ENCODE data around the gene MORN1. TPM values are rescaled to one million over a fixed set of nuclear protein-coding genes. Genes with fewer than 3 reads are reported as not detected.

MORN1 gene
- polyA plus RNA-seq, 1 of the 3 experiments (the other 2 are of a cell fraction), result 16.3 TPM

DNA sequence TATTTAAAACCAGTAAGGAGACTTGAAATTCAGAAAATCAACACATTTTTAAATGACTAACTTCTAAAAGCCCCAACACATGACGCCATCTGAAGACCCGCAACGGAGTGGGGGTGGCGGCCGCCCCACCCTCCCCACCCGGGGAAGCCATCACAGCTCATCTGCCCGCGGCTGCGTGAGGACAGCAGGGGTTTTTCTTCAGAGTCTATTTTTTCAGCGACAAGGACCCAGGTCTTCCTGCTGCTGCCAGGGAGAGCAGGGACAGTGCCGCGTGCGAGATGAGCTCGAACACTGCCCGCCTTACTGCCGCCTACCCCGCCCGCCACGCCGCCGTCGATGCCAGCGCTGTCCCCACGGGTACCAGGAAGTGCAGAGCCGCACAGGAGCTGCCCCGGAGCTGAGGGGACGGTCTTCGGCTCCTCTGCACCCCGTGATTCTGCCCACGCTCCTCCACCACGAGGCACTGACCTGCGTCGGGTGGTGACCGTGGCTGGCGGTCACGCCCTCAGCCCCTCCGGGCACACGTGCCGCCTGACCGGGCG lies 84.2 kb downstream of the MORN1 start:
- Histone ChIP-seq H3K79me2 (ENCODE audit: insufficient read depth) (peaks cover 6% of the 10 kb centered on the region; the same call in 1 of the 2 replicates), H3K9me3 (no peaks in the 10 kb centered on the region), H3K27me3 (ENCODE audit: insufficient read depth) (no peaks in the 10 kb centered on the region), H3K9ac (no peak overlapping the region), H2AFZ (ENCODE audit: low read depth) (no peak overlapping the region), H3K4me1 (ENCODE audit: control insufficient read depth in 1 of 2, insufficient read depth in 2 of 2, low read depth in 1 of 2, low read length in 1 of 2) (peaks cover 0 to 6% of the 10 kb centered on the region in 2 experiments; a peak in 1 of 4 replicates), H3K4me2 (no peak overlapping the region), H3K36me3 (replicated peaks in 1 of 2; ENCODE audit: control insufficient read depth in 1 of 2, insufficient read depth in 2 of 2, low read length in 1 of 2) (peaks cover 3 to 59% of the 10 kb centered on the region in 2 experiments), H3K4me3 (ENCODE audit: low read depth in 2 of 2, low read length in 1 of 2) (no peak overlapping the region), H3K9me2 (no peaks in the 10 kb centered on the region), H4K20me1 (ENCODE audit: insufficient read depth) (peaks cover 11% of the 10 kb centered on the region; the same call in 1 of the 2 replicates), H3K27ac (ENCODE audit: low read depth in 2 of 2, low read length in 1 of 2) (no peak overlapping the region), H3F3A (replicated peaks; ENCODE audit: insufficient read depth) (peaks cover 4% of the 10 kb centered on the region)
- POLR2A ChIA-PET, result no interaction called here
- DNase-seq, result no peak
- 99% methylated on average over 38 of the region's 41 CpGs for WGBS (ENCODE audit: low lambda C conversion rate)
- TF ChIP-seq FOXM1 (IDR thresholded peaks at IDR 0.05; ENCODE audit: low read depth) (no peak), POLR2AphosphoS5 (IDR thresholded peaks at IDR 0.05; ENCODE audit: low read depth, low read length) (no peak), ELF1 (IDR thresholded peaks at IDR 0.05) (no peak), GATA2 (CRISPR knock-in tag; IDR thresholded peaks at IDR 0.05) (no peak), RAD21 (IDR thresholded peaks at IDR 0.05; ENCODE audit: low read length) (no peak), JUND (IDR thresholded peaks at IDR 0.05) (no peak)
- TF ChIP-seq, protein P1, sequence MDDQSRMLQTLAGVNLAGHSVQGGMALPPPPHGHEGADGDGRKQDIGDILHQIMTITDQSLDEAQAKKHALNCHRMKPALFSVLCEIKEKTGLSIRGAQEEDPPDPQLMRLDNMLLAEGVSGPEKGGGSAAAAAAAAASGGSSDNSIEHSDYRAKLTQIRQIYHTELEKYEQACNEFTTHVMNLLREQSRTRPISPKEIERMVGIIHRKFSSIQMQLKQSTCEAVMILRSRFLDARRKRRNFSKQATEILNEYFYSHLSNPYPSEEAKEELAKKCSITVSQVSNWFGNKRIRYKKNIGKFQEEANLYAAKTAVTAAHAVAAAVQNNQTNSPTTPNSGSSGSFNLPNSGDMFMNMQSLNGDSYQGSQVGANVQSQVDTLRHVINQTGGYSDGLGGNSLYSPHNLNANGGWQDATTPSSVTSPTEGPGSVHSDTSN (IDR thresholded peaks at IDR 0.05), result no peak
- TF ChIP-seq, protein P2, sequence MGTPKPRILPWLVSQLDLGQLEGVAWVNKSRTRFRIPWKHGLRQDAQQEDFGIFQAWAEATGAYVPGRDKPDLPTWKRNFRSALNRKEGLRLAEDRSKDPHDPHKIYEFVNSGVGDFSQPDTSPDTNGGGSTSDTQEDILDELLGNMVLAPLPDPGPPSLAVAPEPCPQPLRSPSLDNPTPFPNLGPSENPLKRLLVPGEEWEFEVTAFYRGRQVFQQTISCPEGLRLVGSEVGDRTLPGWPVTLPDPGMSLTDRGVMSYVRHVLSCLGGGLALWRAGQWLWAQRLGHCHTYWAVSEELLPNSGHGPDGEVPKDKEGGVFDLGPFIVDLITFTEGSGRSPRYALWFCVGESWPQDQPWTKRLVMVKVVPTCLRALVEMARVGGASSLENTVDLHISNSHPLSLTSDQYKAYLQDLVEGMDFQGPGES (IDR thresholded peaks at IDR 0.05; ENCODE audit: low read depth, low read length), result no peak
- CTCF ChIA-PET, result interaction anchor here (1.1 to 2.2 kb wide), 4 partner anchors 8 to 112 kb away, joined by 3 to 7 read pairs (median 4); partner anchors contain the start of gene FAAP20

DNA sequence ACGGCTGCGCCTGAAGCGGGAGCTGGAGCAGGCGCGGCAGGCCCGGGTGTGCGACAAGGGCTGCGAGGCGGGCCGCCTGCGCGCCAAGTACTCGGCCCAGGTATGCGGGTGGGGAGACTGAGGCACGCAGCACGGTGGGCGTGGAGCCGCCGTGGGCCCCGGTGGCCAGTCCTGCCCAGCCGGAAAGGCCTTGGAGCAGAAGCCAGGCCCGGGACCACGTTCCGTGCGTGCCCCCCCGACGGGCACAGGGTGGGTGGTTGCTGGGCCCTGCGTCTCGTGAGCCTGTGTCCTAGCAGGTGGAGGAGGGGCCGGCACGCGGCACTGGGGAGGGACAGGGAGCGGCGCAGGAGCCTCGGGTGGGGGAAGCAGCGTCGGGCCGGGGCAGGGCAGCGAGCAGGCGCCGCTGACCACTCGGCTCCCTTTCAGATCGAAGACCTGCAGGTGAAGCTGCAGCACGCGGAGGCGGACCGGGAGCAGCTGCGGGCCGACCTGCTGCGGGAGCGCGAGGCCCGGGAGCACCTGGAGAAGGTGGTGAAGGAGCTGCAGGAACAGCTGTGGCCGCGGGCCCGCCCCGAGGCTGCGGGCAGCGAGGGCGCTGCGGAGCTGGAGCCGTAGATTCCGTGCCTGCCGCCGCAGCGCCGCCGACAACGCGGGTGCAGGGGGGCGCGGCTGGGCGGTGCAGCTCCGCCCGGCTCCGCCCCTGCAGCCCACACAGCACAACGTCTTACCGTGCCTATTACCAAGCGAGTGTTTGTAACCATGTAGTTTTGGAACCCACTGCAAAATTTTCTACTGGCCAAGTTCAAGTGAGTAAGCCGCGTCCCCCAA lies 85.0 kb downstream of the MORN1 start:
- CTCF ChIA-PET, result interaction anchor here (1.1 to 2.2 kb wide), 4 partner anchors 8 to 111 kb away, joined by 3 to 7 read pairs (median 4); partner anchors contain the start of gene FAAP20
- H3K27ac ChIP-seq (ENCODE audit: low read depth in 2 of 2, low read length in 1 of 2), result no peak overlapping the region
- H3K9ac ChIP-seq, result no peak overlapping the region
- H3K4me3 ChIP-seq (ENCODE audit: low read depth in 2 of 2, low read length in 1 of 2), result no peak overlapping the region
- 96% methylated on average over 41 of the region's 81 CpGs for WGBS (ENCODE audit: low lambda C conversion rate)
- no peak overlapping the region for H3K4me2 ChIP-seq
- peaks cover 17% of the 10 kb centered on the region; the same call in 1 of the 2 replicates for H4K20me1 ChIP-seq (ENCODE audit: insufficient read depth)
- H3K27me3 ChIP-seq (ENCODE audit: insufficient read depth), result no peaks in the 10 kb centered on the region
- H3F3A ChIP-seq (replicated peaks; ENCODE audit: insufficient read depth), result peaks cover 4% of the 10 kb centered on the region
- TF ChIP-seq RCOR1 (IDR thresholded peaks at IDR 0.05; ENCODE audit: low read length) (no peak), SIN3A (IDR thresholded peaks at IDR 0.05; ENCODE audit: borderline replicate concordance, low read depth, low read length) (no peak), TAF1 (IDR thresholded peaks at IDR 0.05; ENCODE audit: borderline replicate concordance, low read depth, low read length) (no peak), FOXM1 (IDR thresholded peaks at IDR 0.05; ENCODE audit: low read depth) (no peak), RXRA (IDR thresholded peaks at IDR 0.05; ENCODE audit: borderline replicate concordance, low read depth) (no peak), POLR2AphosphoS5 (IDR thresholded peaks at IDR 0.05; ENCODE audit: low read depth, low read length) (no peak), EP300 (IDR thresholded peaks at IDR 0.05; ENCODE audit: borderline replicate concordance in 1 of 2, low read depth in 1 of 2, low read length in 1 of 2) (no peak), RFX5 (IDR thresholded peaks at IDR 0.05; ENCODE audit: low read length) (no peak)
- TF ChIP-seq, protein P1 (IDR thresholded peaks at IDR 0.05), result no peak
- TF ChIP-seq, protein P3, sequence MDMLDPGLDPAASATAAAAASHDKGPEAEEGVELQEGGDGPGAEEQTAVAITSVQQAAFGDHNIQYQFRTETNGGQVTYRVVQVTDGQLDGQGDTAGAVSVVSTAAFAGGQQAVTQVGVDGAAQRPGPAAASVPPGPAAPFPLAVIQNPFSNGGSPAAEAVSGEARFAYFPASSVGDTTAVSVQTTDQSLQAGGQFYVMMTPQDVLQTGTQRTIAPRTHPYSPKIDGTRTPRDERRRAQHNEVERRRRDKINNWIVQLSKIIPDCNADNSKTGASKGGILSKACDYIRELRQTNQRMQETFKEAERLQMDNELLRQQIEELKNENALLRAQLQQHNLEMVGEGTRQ (IDR thresholded peaks at IDR 0.05; ENCODE audit: borderline replicate concordance, low read depth, low read length), result no peak
- TF ChIP-seq, protein P4, sequence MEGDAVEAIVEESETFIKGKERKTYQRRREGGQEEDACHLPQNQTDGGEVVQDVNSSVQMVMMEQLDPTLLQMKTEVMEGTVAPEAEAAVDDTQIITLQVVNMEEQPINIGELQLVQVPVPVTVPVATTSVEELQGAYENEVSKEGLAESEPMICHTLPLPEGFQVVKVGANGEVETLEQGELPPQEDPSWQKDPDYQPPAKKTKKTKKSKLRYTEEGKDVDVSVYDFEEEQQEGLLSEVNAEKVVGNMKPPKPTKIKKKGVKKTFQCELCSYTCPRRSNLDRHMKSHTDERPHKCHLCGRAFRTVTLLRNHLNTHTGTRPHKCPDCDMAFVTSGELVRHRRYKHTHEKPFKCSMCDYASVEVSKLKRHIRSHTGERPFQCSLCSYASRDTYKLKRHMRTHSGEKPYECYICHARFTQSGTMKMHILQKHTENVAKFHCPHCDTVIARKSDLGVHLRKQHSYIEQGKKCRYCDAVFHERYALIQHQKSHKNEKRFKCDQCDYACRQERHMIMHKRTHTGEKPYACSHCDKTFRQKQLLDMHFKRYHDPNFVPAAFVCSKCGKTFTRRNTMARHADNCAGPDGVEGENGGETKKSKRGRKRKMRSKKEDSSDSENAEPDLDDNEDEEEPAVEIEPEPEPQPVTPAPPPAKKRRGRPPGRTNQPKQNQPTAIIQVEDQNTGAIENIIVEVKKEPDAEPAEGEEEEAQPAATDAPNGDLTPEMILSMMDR (IDR thresholded peaks at IDR 0.05), result no peak
- DNase-seq, result no peak
- H3K79me2 ChIP-seq (ENCODE audit: insufficient read depth), result peaks cover 12% of the 10 kb centered on the region; the same call in 1 of the 2 replicates
- H3K4me1 ChIP-seq (ENCODE audit: control insufficient read depth in 1 of 2, insufficient read depth in 2 of 2, low read depth in 1 of 2, low read length in 1 of 2), result peaks cover 0 to 14% of the 10 kb centered on the region in 2 experiments; a peak in 1 of 4 replicates
- peaks cover 3 to 59% of the 10 kb centered on the region in 2 experiments for H3K36me3 ChIP-seq (replicated peaks in 1 of 2; ENCODE audit: control insufficient read depth in 1 of 2, insufficient read depth in 2 of 2, low read length in 1 of 2)
- POLR2A ChIA-PET, result no interaction called here
- H2AFZ ChIP-seq (ENCODE audit: low read depth), result no peak overlapping the region
- no peaks in the 10 kb centered on the region for H3K9me3 ChIP-seq
- no peaks in the 10 kb centered on the region for H3K9me2 ChIP-seq

Data from SK-N-SH (cell line).